DMS 273 treated with DMSO at 0.1 percent for 48 hours (cell line): ENCODE measurements around the gene ITSN2.
"Not testable (repeated sequence)": the region's sequence is repeated elsewhere in the genome, so short reads cannot be mapped to it uniquely, and the experiment has no call there.

Source experiments
- DNase-seq: peaks from one replicate; lab custom pipeline; 2025; lab: John Stamatoyannopoulos, UW

ITSN2 gene

DNA sequence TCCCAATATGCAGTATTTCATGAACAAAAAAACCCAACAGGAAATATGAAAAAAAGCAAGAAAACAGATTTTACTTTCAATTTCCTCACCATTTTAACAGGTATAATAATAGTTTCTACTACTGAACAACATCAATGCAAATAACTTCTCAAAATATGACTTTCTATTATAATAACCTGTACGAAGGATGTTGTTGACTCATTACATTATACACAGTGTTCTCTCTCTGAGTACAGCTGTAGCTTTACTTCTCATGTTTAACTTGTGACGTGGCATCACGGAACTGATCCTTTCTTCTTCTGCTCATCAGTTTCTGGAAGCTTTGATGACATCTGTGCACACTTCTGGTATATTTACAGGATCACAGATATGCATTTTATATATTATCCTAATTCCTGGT, 145.5 kb downstream of the ITSN2 start:
- no peak for DNase-seq

DNA sequence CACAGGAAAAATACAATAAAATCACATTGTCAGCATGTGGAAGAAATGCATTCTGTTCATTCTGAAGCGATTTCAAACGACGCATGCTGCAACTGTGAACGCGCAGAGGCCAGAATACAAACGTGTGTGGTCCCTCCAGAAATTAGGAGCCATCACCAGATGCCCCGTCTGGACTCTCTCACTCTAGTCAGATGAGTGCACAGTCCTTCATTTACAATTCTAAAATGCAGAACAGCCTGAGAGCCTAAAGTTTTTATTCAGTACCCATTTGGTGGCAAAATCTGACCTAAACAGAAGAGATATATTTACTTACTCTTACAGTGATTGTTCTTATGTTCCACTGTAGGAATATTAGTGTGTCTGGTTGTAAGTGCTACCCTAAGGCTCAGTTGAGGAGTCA, 148.9 kb downstream of the ITSN2 start:
- DNase-seq = no peak

- no peak for DNase-seq
Observed at GRCh38 chr2:24210723-24211122, 149.6 kb downstream of the ITSN2 start.

DNA sequence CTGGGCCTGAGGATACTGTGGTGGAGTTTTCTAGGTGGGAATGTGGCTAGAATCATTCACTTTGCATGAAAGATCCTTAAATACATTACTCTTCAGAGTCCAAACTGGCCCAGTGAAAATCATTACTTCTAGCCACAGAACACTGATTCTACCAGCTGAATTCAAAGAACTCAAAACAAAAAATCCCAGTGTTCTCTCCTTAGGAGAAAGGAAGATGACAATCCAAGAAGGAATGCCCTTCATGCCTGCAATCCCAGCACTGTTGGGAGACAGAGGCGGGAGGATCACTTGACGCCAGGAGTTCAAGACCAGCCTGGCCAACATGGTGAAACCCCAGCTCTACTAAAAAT, 150.3 kb downstream of the ITSN2 start:
- DNase-seq = no peak

DNA sequence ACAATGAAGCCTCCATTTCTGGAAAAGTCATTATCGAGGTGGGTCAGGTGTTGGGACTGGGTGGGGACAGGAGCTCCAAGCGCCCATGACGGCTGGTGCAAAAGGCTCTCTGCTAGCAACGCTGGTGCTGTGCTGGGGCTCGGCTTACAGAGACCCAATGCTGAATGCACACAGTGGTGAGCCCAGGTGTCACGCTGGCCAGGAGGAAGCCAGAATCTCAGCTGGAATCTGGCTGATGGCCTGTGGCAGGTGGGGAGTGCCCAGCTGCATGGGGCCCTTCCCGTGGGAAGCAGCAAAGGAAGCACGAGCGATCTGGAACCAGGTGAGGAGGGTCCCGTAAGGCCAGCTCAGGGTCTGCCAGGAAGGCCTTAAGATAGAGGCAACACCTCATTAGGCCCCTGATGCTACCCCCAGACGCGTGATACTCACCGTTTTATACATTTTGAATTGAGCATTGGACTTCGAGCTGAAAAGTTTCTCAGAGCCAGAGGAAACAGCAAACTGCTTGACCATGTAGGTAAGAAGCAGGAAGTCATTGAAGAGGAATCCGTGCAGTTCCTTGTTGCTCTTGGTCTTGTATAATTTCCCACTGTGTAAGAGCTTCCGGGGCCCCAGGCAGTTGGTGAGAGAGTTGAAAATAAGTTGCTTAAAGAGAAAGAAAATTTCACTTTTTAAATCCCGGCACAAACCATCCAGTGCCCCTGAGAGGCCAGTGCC, 150.8 kb downstream of the ITSN2 start:
- no peak for DNase-seq

DNA sequence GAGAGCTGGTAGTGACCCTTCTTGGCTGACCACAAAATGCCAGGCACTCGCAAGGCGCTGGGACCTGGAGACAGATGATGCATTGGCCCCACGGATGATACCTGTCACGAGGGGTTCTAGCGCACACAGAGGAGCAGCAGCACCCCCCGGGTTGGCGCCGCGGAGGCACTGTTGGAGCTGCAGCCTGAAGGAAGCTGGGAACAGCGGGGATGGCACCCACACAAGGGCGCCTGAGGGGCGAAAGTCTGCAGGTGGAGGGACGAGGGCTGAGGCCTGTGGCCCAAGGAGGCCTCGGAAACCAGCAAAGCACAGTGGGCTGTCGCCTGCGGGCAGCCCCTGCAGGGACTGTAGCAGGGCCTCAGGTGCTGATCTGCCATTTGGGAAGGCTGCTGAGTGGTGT, 151.8 kb downstream of the ITSN2 start:
- DNase-seq = no peak

DNA sequence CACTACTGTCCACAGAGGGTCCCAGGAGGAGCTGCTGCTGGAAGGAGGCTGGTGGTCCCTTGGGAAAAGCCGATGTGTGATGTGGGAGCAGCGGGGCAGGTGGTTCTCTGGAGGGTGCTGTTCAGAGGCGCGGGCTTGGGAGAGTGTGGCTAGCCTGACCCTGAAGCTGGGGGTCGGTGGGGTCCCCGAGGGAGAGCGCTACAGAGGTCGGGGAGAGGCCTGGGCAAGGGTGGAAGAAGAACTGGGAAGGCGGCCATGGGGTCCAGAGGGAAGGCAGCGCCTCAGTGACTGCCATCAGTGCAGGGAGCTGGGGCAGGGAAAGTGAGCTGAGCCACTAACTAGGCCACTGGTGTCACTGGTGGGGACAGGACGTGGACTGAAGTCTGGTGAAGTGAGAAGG, 153.0 kb downstream of the ITSN2 start:
- DNase-seq = no peak

DNA sequence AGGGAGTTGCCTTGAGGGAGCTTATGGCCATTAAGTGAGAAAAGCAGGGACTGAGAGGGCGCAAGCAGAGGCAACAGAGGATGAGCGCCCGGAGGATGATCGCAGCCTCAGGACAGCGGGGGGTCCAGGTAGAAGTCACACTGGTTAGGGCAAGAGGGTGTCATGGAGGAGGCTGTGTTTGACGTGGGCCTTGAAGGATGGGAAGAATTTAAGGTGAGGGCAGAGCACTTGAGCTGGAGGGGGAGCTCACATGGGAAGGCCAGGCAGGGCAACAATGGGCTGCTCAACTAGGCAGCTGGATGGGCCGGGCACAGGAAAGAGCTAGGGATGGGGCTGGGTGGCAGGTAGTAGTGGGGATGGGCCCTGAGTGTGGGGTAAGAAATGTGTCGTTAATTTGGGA, 153.6 kb downstream of the ITSN2 start:
- no peak for DNase-seq

DNA sequence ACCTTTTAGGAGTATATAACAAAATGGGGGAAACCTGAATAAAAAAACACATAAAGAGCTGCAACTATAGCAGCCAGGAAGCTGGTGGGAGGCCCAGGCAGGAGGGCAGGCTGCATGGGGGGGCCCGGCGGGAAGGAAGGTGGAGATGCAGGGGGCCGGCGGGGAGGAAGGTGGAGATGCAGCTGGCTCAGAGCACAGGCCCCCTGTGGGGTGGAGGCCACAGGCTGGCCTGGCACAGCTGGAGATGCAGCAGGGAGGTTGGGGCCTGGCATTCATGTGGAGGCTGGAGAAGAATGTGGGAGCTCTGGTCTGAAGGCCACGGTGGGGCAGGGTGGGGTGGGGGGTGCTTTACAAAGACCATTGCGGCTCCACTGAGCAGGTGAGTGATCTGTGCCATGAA, 154.1 kb downstream of the ITSN2 start:
- DNase-seq = no peak

DNA sequence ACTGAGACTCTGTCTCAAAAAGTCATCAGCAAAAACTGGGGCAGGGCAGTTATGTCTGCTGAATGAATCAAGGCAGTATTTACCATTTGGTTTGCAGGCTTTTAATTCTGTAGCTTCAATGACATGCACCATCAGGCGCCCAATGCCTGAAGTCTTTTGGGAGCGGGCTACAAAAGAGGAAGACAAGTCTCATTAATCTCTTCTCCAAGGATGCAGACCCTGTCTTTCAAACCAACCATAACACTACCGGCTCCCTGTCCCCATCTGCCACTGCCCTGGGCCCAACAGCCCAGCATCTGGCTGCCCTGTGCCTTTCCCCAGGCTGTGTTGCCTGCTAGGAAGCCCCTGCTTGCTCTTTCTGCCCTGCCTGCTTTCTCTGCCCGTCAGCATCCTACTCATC, 155.2 kb downstream of the ITSN2 start:
- no peak for DNase-seq

DNA sequence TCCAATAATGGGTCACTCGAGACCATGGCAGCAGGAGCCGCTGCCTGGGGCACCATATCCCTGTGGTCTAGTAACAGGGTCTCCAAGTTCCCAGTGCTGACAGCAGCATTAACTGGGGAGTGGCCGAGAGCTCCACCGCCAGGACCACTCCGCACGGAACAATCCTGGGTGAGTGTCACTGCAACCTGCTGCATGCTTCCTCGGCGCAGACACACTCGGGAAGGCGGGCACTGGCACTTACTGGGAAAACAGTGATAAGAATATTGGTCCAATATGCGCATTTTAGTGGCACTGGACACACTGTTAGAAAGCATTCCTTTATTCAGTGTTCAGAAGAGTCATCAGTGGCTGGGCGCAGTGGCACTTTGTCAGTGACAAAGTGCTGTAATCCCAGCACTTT, 155.8 kb downstream of the ITSN2 start:
- DNase-seq = no peak

- no peak for DNase-seq
Observed at GRCh38 chr2:24203787-24204150, 156.6 kb downstream of the ITSN2 start.

- DNase-seq = no peak
Observed at GRCh38 chr2:24203029-24203786, 157.1 kb downstream of the ITSN2 start.

DNA sequence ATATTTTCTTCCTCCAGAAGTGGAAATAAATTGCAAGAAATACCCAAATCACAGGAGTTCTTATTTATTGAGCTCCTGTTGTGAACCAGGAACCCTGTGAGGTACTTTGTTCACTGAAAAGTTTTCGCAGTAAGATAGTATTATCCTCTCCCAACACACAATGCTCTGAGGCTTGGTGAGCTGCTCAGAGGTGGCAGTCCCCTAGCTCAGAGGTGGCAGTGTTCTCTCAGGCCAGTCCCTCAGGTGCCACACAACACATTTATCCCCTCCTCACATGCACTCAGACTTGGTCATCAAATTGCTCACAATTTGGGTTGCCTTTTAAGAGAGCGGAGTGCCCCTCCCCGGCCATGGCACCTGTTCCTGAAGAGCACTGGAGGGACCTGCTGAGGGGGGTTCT, 159.5 kb downstream of the ITSN2 start:
- DNase-seq = no peak

DNA sequence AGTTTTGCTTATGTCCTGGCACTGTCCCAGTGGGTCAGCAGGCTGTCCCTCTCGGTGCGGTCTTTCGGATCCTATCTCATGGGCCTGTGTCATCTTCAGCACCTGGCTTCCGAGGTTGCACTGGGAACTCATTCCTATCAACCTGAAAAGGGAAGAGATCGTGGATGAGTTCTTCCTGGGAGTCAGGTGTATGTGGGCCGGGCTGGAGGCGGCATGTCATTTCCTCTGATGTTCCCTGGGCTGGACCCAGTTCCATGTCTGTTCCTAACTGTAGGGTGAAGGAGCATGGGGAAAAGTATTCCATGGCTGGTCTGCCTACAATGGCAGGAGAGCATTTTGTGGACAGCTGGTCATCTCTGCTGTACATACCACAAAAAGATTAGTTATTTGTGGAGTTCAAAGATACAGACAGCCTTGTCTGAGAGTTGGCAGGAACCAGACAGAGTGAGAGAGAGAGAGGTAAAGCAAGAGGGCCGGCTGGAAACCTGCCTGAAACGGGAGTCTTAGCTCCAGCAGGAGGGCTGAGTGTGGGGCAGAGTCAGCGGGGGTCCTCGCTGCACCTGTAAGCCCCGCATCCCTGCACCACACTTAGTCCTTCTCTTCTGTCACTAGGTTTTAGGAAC, 160.3 kb downstream of the ITSN2 start:
- no peak for DNase-seq

GRCh38 chr2:24197213-24197612, 163.1 kb downstream of the ITSN2 start:
- not testable (repeated sequence) for DNase-seq

DNA sequence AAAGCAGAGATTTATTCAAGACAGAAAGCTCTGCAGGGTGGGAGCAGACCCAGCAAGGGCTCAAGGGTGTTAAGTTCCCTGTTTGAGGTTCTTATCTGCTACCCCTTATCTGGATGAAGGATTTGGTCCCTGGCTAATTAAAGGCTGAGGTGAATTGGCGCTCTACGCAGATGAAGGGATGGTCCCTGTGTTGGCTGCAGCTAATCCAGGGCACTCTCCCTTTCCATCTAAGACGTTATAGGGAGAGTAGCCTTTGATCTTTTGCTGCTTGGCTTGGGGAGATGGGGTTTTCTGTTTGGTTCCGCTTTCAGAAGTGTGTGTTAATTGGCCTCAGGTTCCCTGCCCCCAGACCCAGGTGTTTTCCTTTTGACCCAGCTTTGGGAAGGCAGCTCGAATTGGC, 168.5 kb downstream of the ITSN2 start:
- no peak for DNase-seq

DNA sequence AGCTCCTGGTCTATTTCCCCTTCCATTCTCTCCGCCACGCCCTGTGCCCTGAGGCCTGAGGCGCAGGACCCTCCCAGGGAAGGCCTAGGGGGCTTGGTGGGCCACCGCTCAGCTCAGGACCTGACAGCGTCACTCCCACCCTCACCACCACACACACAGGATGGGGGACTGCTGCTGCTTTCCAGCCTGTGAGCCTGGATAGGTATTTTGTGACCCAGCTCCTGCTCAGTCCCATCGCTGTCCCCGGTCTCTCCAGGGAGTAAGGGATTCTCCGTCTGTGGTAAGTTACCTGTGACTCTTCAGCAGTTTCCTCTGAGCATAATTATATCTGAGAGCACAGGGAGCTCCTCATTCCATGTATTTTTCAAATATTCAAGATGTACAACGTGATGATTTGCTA, 169.2 kb downstream of the ITSN2 start:
- DNase-seq = no peak

DNA sequence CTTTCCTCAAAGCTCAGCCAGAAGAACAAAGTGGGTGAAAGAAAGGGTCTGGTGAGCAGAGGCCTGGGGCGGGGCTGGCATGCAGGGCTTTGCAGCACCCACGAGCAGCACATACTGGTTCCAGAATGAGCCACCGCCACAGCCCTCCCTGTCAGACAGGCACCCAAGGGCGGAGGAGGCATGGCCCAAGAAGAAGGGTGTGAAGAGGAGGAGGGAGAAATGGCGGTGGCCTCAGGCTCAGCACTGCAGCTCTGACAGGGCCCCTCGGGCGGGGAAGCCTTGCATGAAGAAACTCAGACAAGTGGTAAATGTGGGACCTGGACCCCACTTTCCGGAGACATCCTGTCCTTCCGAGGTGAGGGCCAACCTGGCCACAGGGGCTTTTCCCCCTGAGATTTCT, 169.8 kb downstream of the ITSN2 start:
- no peak for DNase-seq

- DNase-seq = no peak
Observed at GRCh38 chr2:24189551-24189950, 170.8 kb downstream of the ITSN2 start.

- no peak for DNase-seq
Observed at GRCh38 chr2:24183366-24184069, 176.8 kb downstream of the ITSN2 start.

DNA sequence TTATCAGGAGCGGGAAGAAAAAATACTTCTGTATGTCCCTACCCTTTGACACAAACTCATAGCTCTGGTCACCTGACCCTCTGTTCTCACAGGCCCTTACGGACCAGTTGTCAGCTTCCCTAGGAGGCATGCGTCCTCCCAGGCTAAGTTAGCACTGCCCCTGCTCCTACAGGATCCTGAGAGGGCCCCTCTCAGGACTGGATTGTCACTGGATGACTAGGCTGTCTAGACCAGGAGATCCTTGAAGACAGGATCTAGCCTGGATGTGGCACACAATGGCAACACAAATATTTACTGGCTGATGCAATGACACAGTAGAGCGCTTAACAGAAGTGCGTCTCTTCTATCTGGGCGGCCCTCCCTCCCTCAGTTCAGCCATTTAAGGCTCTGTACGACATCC, 177.8 kb downstream of the ITSN2 start:
- no peak for DNase-seq

GRCh38 chr2:24181849-24182248, 178.5 kb downstream of the ITSN2 start:
- no peak for DNase-seq
